ENCODE results near the gene TMEM128.
"Not testable (repeated sequence)": the region's sequence is repeated elsewhere in the genome, so short reads cannot be mapped to it uniquely, and the experiment has no call there.

The TMEM128 gene

GRCh38 chr4:4248029-4248884, at the start of gene TMEM128:
Gene TMEM128, minus strand, starts transcription at chr4:4248223. Its CDS starts 21 bp downstream, at chr4:4248202.
- DNase-seq = peak; percentile 88 to 95

DNA sequence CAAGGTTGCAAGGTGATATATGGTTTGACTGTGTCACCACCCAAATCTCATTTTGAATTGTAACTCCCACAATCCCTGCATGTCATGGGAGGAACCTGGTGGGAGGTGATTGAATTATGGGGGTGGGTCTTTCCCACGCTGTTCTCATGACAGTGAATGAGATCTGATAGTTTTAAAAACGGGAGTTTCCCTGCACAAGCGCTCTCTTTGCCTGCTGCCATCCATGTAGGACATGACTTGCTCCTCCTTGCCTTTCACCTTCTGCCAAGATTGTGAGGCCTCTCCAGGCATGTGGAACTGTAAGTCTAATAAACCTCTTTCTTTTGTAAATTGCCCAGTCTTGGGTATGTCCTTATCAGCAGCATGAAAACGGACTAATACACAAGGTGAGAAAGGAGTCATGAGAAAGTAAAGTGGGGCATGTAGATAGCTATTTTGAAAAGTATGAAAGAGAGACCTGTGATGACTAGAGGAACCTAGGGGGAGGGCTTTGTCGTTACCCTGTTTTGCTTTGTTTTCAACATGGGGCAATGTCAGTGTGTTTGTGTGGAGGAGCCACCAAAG, 48.3 kb upstream of the TMEM128 start:
- DNase-seq = no peak

- no peak for DNase-seq
Measured at GRCh38 chr4:4293279-4293678, 45.3 kb upstream of the TMEM128 start.

DNA sequence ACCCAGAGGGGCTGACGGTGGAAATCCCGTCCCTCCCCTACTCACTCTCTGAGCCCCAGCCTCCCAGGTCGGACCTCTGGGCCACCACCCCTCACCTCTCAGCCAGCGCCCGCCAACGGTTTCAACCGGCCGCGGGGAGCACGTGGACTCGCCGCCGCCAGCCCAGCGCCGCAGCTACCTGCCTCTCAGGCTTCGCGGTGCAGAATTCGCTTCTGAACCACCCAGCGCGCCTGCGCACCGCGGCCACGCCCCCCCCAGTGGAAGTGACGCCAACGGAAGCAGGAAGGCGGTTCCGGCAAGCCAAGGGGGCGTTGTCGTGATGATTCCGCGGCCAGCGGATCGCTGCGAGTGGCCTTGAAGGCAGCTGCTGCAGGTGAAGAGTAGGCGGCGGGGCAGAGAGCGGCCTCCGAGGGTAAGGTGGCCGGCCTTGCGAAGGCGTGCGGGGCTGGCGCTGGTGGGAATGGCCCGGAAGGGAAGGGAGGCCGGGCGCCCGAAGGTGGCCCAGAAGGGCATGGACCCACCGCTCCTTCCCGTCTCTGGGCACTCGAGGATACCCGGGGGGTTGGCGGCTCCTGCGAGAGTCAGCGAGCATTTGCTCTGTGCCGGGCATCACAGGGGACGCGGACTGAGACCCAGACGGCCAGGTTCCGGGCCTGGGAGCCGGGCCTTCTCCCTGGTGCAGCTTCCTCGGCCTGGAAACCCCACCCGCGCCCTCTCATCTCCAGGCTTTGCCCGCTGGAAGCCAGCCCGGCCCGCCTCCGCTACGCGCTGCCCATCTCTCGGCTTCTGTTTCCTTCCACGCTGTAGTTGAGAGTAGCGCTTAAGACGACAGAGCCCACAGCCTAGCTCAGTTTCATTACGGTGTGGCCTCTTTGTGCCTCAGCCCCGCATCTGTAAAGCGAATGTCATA, 42.2 kb upstream of the TMEM128 start, which contains the start of the genes LYAR and ZBTB49:
LYAR (minus strand) TSS at position 214 of the 910 bp plus-strand sequence. CDS start 6,412 bp downstream, outside the sequence.
ZBTB49 (plus strand) TSS at position 311 of the 910 bp plus-strand sequence. CDS start 9,695 bp downstream, outside the sequence.
- peak; percentile 91 to 93 for DNase-seq

GRCh38 chr4:4289597-4289940, 41.5 kb upstream of the TMEM128 start:
- no peak for DNase-seq

GRCh38 chr4:4289055-4289454, 41.0 kb upstream of the TMEM128 start:
- no peak for DNase-seq

DNA sequence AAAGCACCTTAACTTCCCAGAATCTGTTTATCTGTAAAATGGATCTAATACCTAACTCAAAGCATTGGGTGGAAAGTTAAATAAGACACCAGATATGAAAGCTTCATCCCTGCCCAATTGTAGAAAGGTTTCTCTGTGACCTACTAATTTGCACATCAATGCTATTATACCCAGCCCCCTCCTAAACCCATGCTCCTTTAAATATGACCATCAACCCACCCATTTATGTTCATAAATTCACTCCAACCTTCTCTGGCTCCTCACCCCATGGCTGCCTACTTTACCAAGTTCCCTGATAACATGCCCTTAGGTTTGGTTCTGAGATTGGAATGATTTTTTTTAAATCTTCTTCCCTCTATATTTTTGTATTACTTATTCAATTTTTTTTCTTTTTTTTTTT, 40.1 kb upstream of the TMEM128 start:
- no peak for DNase-seq

DNA sequence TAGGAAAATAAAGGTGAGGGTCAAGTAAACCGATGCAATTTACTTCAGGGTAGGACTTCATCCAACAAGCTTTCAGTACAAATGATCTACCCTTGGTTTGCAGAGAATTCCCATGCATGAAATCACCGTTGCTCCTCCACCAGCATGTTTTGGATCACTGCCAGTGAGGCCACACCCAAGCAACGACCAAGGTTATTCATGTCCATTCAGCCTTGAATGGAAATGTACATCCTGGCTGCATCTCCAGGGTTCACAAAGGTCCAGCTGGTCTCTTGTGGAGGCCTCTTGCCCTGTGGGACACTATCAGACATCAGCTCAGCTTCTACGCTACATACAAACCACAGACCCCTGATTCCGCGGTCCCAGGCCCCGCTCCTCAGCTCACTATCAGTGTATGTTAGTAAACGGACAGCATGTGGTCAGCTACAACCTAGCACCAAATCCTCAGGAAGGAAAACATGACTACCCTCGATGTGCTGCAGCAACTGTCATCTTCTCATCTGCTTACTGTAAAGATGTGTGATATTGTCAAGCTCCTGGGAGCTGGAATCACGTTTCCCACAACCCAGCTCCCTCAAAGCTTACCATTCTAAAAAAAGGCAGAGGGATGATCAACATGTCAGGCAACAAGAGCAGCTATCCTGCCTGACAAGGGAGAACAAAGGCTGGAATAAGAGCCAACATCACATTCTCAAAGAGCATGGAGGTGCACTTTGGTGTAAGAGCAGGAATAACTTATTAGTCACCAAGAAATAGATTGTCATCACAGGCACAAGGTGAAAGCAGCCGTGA, 37.0 kb upstream of the TMEM128 start:
- DNase-seq = no peak

GRCh38 chr4:4281787-4282186, 33.8 kb upstream of the TMEM128 start:
- no peak for DNase-seq

DNA sequence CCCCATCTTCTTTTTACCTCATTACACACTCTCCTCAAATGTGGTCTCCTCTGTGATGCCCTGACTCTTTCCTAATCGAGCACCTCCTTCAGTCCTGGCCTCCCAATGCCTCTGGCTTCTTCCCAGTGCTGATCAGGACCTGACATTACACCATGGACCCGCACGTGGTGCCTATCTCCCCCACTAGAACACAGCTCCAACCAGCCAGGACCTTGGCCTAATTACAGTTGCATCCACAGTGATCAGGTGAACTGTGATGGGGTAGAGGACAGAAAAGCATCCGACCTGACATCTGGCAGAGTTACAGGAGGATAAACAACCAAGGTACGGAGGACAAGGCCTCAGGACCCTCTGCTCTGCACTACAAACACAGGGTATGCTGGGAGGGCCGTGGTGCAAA, 29.5 kb upstream of the TMEM128 start:
- DNase-seq = no peak

GRCh38 chr4:4274226-4274625, 26.2 kb upstream of the TMEM128 start:
- DNase-seq = no peak

DNA sequence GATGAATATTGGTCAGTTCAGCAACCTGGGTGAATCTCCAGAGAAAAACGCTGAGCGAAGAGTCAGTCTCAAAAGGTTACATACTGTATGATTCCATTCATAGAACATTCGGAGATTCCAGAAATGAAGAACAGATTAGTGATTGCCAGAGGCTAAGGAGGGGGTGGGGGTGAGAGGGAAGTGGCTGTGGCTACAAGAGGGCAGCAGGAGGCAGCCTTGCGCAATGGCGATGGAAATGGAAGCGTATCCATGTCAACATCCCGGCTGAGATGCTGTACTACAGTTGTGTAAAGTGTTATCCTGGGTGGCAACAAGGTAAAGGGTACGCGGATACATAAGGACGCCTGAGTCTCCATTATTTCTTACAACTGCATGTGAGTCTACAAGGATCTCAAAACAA, 23.9 kb upstream of the TMEM128 start:
- no peak for DNase-seq

DNA sequence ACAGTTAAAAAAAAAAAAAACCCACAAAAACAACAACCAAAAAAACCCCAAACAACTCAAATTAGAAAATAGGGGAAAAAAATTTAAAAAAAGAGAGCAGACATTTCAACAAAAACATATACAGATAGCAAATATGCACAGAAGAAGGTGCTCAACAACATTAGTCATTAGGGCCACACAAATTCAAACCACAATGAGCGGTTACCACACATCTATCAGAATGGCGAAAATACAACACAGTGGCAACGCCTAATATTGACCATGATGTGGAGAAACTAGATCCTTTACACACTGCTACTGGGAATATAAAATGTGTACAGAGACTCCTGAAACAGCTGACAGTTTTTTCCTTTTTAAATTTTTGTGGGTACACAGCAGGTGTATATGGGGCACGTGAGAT, 22.5 kb upstream of the TMEM128 start:
- DNase-seq = no peak

- no peak for DNase-seq
Measured at GRCh38 chr4:4269856-4270255, 21.8 kb upstream of the TMEM128 start.

- no peak for DNase-seq
Measured at GRCh38 chr4:4269331-4269731, 21.3 kb upstream of the TMEM128 start.

DNA sequence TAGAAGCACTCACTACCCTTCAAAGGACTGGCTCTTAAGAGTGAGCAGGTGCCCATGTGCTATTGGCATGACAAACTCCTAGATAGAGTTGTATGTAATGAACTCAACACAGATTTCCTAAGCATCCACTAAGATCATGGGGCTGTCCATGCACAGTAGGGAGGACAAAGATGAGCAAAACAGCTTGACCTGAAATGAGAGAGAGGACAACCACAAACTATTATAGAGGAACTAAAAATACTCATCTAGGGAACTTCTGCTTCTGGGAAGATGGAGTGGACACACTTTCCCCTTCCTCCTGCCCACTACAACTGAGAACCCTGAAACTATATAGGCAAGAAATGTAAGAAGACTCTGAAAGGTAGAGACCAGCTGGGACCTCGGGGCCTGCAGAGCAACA, 20.8 kb upstream of the TMEM128 start:
- DNase-seq = no peak

- no peak for DNase-seq
Measured at GRCh38 chr4:4267981-4268380, 20.0 kb upstream of the TMEM128 start.

- DNase-seq = peak in 1 of 2 experiments; percentile 34
Measured at GRCh38 chr4:4260185-4260751, 12.2 kb upstream of the TMEM128 start.

DNA sequence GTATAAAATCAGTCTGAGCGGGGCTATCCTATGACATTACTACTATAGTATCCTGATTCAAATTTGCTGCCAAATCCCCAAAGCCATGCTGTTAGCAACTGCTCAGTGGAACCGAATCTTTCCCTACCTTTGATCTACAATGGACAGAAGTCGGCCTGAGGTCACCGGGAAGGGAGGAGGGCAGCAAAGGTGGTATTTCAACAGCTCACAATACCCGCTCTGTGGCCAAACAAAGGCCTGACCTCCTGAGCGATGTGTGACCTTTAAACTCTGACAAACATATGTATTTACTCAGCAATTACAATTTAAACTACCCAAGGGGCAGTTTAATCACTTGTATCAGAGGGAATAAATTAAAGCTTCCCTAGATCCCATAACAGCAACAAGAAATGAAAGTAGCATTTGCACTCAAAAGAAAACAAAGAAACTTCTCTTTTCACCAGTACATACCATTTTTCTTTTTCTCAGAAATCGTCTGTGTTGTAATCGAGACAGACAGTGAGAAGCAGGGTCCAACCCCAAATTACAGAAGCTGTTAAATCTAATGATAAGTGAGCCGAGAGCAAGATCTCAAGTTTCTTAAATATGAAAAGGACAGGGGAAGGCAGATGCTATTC, 11.6 kb upstream of the TMEM128 start:
- no peak for DNase-seq

DNA sequence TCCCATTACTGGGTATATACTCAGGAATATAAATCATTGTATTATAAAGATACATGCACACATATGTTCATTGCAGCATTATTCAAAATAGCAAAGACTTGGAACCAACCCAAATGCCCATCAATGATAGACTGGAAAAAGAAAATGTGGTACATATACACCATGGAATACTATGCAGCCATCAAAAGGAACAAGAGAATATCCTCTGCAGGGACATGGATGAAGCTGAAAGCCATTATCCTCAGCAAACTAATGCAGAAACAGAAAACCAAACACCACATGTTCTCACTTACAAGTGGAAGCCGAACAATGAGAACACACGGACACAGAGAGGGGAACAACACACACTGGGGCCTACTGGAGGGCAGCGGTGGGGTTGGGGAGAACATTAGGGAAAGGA, 9.7 kb upstream of the TMEM128 start:
- DNase-seq = not testable (repeated sequence)

DNA sequence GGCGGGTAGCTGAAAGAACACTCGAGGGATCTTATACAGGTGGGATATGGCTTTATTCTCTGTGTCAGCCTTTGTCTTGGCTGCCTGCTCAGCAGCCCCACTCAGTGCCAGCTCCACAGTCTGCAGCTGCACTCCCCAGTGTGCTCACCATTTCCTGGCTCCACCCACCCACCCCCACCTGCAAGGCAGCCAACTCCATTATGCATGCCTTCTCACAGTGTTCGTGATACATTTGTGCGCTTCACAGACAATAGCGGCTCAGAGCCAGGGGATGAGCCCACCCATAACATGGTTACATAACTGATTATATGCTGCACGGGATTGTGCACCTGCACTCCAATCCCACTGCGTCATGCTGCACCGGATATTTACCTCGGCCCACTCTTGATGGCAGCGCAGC, 8.8 kb upstream of the TMEM128 start:
- no peak for DNase-seq

DNA sequence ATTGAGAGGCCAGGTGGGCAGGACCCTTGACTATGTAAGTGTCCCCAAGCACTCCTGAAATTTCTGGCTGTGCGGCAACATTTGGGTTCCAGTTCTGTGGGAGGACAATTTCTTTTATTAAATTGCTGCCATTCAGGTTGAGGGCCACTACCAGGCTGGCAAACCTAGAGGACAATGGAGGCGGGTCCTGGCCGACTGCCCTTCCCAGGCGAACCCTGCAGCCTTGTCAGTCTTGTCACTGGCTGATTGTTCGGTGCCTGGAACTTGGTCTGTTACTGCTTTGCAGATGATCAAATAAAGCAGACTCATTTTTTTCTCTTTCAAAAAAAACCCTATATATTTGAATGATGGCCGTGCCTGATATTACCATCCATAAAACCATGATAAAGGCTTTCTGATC, 6.6 kb upstream of the TMEM128 start:
- DNase-seq = no peak
